Fibroblast of upper back skin (primary cell): Measurements from ENCODE around the gene KRT73.

Experiments
- DNase-seq: peaks from one replicate; pipeline ENCODE4 v3.0.0-alpha.2; 2013

The KRT73 gene

GRCh38 chr12:52561880-52562449 lies 56.4 kb downstream of the KRT73 start:
- DNase-seq: no peak

GRCh38 chr12:52559979-52560378 lies 58.4 kb downstream of the KRT73 start:
- no peak for DNase-seq

GRCh38 chr12:52558781-52559445 lies 59.4 kb downstream of the KRT73 start:
- no peak for DNase-seq
